AG04450 (cell line): ENCODE measurements around the gene TMEM86B. TPM values are rescaled to one million over a fixed set of nuclear protein-coding genes. Genes with fewer than 3 reads are reported as not detected.

Experiments used
- CTCF ChIA-PET: fragments of 300-600, 350-600 bp; formaldehyde crosslinking; extraction: SDS; loops from one replicate; lab custom pipeline; 2022; ENCODE audit warnings: antibody characterized with exemption, inconsistent platforms; lab: Charles Lee
- POLR2A ChIA-PET: fragments of 350-600 bp; formaldehyde crosslinking; extraction: SDS; loops from one replicate; lab custom pipeline; 2021; ENCODE audit warnings: antibody characterized with exemption, inconsistent platforms; lab: Yijun Ruan, JAX
- DNase-seq: peaks from one replicate; pipeline ENCODE4 v3.0.0-alpha.2; 2011; ENCODE audit warnings: low read depth, low spot score
- H3K27ac ChIP-seq: one replicate; pipeline ENCODE4 v1.5.1; 2012; ENCODE audit warnings: low read depth, low read length, control low read depth
- H3K27me3 ChIP-seq: one replicate; pipeline ENCODE4 v1.6.0; 2012; ENCODE audit warnings: low read length; ENCODE audit not compliant: control insufficient read depth, insufficient read depth
- H3K4me3 ChIP-seq: 2 replicates; pipeline ENCODE4 v1.5.1; 2011; ENCODE audit warnings: mild to moderate bottlenecking, low read depth, low read length, control low read depth
- H3K9me3 ChIP-seq: 2 replicates; pipeline ENCODE4 v1.5.1; 2012; ENCODE audit warnings: low read length; ENCODE audit not compliant: control insufficient read depth, insufficient read depth
- CTCF ChIP-seq: IDR thresholded peaks from 2 replicates; pipeline ENCODE4 v1.5.1; 2011; ENCODE audit warnings: low read depth, low read length, control low read depth, inconsistent platforms
- polyA plus RNA-seq: library from polyadenylated mRNA; depleted of rRNA; stranded (reverse); fragments of >200 nt; gene quantifications from 2 replicates; pipeline ENCODE4 v1.2.3, GENCODE V29; 2011

TMEM86B gene
- polyA plus RNA-seq, 1 experiment, result 0.87 TPM

GRCh38 chr19:55241143-55241934 is 12.8 kb upstream of the TMEM86B start:
- Histone ChIP-seq H3K4me3 (no peak overlapping the region), H3K9me3 (no peaks in the 10 kb centered on the region), H3K27ac (no peak overlapping the region), H3K27me3 (no peaks in the 10 kb centered on the region)
- ChIA-PET POLR2A (interaction anchor here (1.1 kb wide), 1 partner anchor 39 kb away, joined by 3 read pairs; no protein-coding TSS in a partner anchor), CTCF (no interaction called here)
- DNase-seq, result no peak
- no peak for TF ChIP-seq CTCF

GRCh38 chr19:55240713-55241020 is 12.1 kb upstream of the TMEM86B start:
- H3K4me3 ChIP-seq, result no peak overlapping the region
- ChIA-PET POLR2A (interaction anchor here (1.1 kb wide), 1 partner anchor 40 kb away, joined by 3 read pairs; no protein-coding TSS in a partner anchor), CTCF (no interaction called here)
- no peaks in the 10 kb centered on the region for H3K27me3 ChIP-seq
- TF ChIP-seq CTCF, result no peak
- no peak overlapping the region for H3K27ac ChIP-seq
- H3K9me3 ChIP-seq, result no peaks in the 10 kb centered on the region
- DNase-seq, result no peak

- Histone ChIP-seq H3K9me3 (no peaks in the 10 kb centered on the region), H3K27ac (no peak overlapping the region), H3K27me3 (no peaks in the 10 kb centered on the region), H3K4me3 (no peak overlapping the region)
- CTCF ChIA-PET, result no interaction called here
- no peak for TF ChIP-seq CTCF
- no peak for DNase-seq
- POLR2A ChIA-PET, result no interaction called here
Observed at GRCh38 chr19:55239004-55239403, 10.4 kb upstream of the TMEM86B start.

- Histone ChIP-seq H3K9me3 (no peaks in the 10 kb centered on the region), H3K27me3 (no peaks in the 10 kb centered on the region), H3K27ac (no peak overlapping the region), H3K4me3 (no peak overlapping the region)
- CTCF ChIA-PET, result no interaction called here
- no peak for DNase-seq
- no peak for TF ChIP-seq CTCF
- POLR2A ChIA-PET, result no interaction called here
Observed at GRCh38 chr19:55238030-55238429, 9.5 kb upstream of the TMEM86B start.

GRCh38 chr19:55232986-55233385 is 4.4 kb upstream of the TMEM86B start:
- H3K4me3 ChIP-seq, result no peak overlapping the region
- ChIA-PET CTCF (no interaction called here), POLR2A (no interaction called here)
- H3K9me3 ChIP-seq, result no peaks in the 10 kb centered on the region
- TF ChIP-seq CTCF, result no peak
- H3K27me3 ChIP-seq, result no peaks in the 10 kb centered on the region
- H3K27ac ChIP-seq, result no peak overlapping the region
- no peak for DNase-seq
